HEK293 (cell line): ENCODE results near the gene ITGB6.

Experiments used
- CTCF ChIA-PET: fragments of 350-600 bp; formaldehyde crosslinking; extraction: SDS; loops from one replicate; lab custom pipeline; 2021; ENCODE audit warnings: antibody characterized with exemption; lab: Yijun Ruan, JAX
- POLR2A ChIA-PET: fragments of 300-600 bp; formaldehyde crosslinking; extraction: SDS; loops from one replicate; lab custom pipeline; 2020; ENCODE audit warnings: antibody characterized with exemption, inconsistent platforms; lab: Yijun Ruan, JAX
- H3K27ac ChIP-seq: fragments of 200-500 bp; sonication (Bioruptor generic); 2 replicates; pipeline ENCODE4 v1.5.1; 2014; ENCODE audit warnings: low read depth, low read length, control low read depth, inconsistent platforms; ENCODE audit errors: extremely low read depth
- H3K36me3 ChIP-seq, 2 experiments: fragments of 200-500 bp in 1 of 2; sonication (Bioruptor generic) in 1 of 2; 1 replicate in 1 of 2; 2 replicates in 1 of 2; pipeline ENCODE4 v1.5.1; 2014 to 2017; ENCODE audit warnings: inconsistent platforms in 2 of 2, low read length in 2 of 2; ENCODE audit not compliant: control insufficient read depth in 2 of 2, insufficient read depth in 1 of 2
- H3K4me1 ChIP-seq: fragments of 200-500 bp; sonication (Bioruptor generic); 2 replicates; pipeline ENCODE4 v1.5.1; 2014; ENCODE audit warnings: mild to moderate bottlenecking, low read length, inconsistent platforms; ENCODE audit not compliant: control insufficient read depth, insufficient read depth
- H3K4me3 ChIP-seq: 2 replicates; pipeline ENCODE4 v1.5.1; 2011; ENCODE audit warnings: low read depth, mild to moderate bottlenecking, control low read depth, low read length, moderate library complexity
- H3K9me3 ChIP-seq: fragments of 200-500 bp; sonication (Bioruptor generic); 2 replicates; pipeline ENCODE4 v1.5.1; 2014; ENCODE audit warnings: low read depth, low read length, inconsistent platforms; ENCODE audit not compliant: control insufficient read depth, insufficient read depth
- HOXC10 ChIP-seq: sonication (generic); formaldehyde crosslinking; IDR thresholded peaks from 2 replicates; pipeline ENCODE4 v1.8.1; 2023; ENCODE audit warnings: mild to moderate bottlenecking, missing genetic modification reagents
- IKZF3 ChIP-seq: fragments of 450-650 bp; IDR thresholded peaks from 2 replicates; pipeline ENCODE4 v1.5.0; 2018; ENCODE audit warnings: missing biosample characterization, mild to moderate bottlenecking, missing genetic modification characterization, moderate library complexity
- KLF17 ChIP-seq: fragments of 450-650 bp; formaldehyde crosslinking; IDR thresholded peaks from 2 replicates; pipeline ENCODE4 v1.5.1; 2016; ENCODE audit warnings: missing biosample characterization, missing genetic modification characterization
- MZF1 ChIP-seq: fragments of 450-650 bp; formaldehyde crosslinking; IDR thresholded peaks from 2 replicates; pipeline ENCODE4 v1.5.1; 2017; ENCODE audit warnings: missing biosample characterization, missing genetic modification characterization, borderline replicate concordance
- REST ChIP-seq: fragments of 450-650 bp; formaldehyde crosslinking; IDR thresholded peaks from 2 replicates; pipeline ENCODE4 v1.5.1; 2016; ENCODE audit warnings: missing biosample characterization, missing genetic modification characterization
- SETDB1 ChIP-seq: IDR thresholded peaks from one replicate; pipeline ENCODE4 v1.6.1; 2017; ENCODE audit warnings: mild to moderate bottlenecking, low read length, moderate library complexity, mixed read lengths; ENCODE audit not compliant: insufficient read length
- TCF7L2 ChIP-seq: IDR thresholded peaks from 2 replicates; pipeline ENCODE4 v1.6.1; 2011; ENCODE audit warnings: low read depth, mild to moderate bottlenecking, inconsistent platforms, low read length, moderate library complexity, borderline replicate concordance
- YY2 ChIP-seq: fragments of 450-650 bp; formaldehyde crosslinking; IDR thresholded peaks from 2 replicates; pipeline ENCODE4 v1.5.1; 2016; ENCODE audit warnings: missing biosample characterization, missing genetic modification characterization
- ZBTB17 ChIP-seq: fragments of 450-650 bp; formaldehyde crosslinking; IDR thresholded peaks from 2 replicates; pipeline ENCODE4 v1.5.1; 2016; ENCODE audit warnings: missing biosample characterization, missing genetic modification characterization
- ZFP69B ChIP-seq: fragments of 450-650 bp; formaldehyde crosslinking; IDR thresholded peaks from 2 replicates; pipeline ENCODE4 v1.5.1; 2016; ENCODE audit warnings: missing biosample characterization, missing genetic modification characterization
- ZNF148 ChIP-seq: fragments of 450-650 bp; formaldehyde crosslinking; IDR thresholded peaks from 2 replicates; pipeline ENCODE4 v1.5.0; 2017; ENCODE audit warnings: missing biosample characterization, missing genetic modification characterization, borderline replicate concordance
- ZNF155 ChIP-seq: fragments of 450-650 bp; formaldehyde crosslinking; IDR thresholded peaks from 2 replicates; pipeline ENCODE4 v1.5.1; 2016; ENCODE audit warnings: missing biosample characterization, missing genetic modification characterization
- ZNF202 ChIP-seq: fragments of 450-650 bp; formaldehyde crosslinking; IDR thresholded peaks from 2 replicates; pipeline ENCODE4 v1.5.1; 2016; ENCODE audit warnings: missing biosample characterization, missing genetic modification characterization, borderline replicate concordance
- ZNF221 ChIP-seq: fragments of 450-650 bp; formaldehyde crosslinking; IDR thresholded peaks from 2 replicates; pipeline ENCODE4 v1.5.1; 2017; ENCODE audit warnings: missing biosample characterization, missing genetic modification characterization, borderline replicate concordance
- ZNF24 ChIP-seq: fragments of 450-650 bp; formaldehyde crosslinking; IDR thresholded peaks from 2 replicates; pipeline ENCODE4 v1.5.1; 2016; ENCODE audit warnings: missing biosample characterization, missing genetic modification characterization
- ZNF518A ChIP-seq: fragments of 450-650 bp; formaldehyde crosslinking; conservative IDR thresholded peaks from 2 replicates; pipeline ENCODE4 v1.5.1; 2016; ENCODE audit warnings: low read depth, missing biosample characterization, missing genetic modification characterization
- ZNF626 ChIP-seq: fragments of 450-650 bp; sonication (Bioruptor Pico); formaldehyde crosslinking; IDR thresholded peaks from 2 replicates; pipeline ENCODE4 v1.5.1; 2018; ENCODE audit warnings: missing biosample characterization, missing genetic modification characterization, inconsistent platforms
- ZNF639 ChIP-seq: fragments of 450-650 bp; formaldehyde crosslinking; IDR thresholded peaks from 2 replicates; pipeline ENCODE4 v1.5.1; 2016; ENCODE audit warnings: missing biosample characterization, missing genetic modification characterization

The ITGB6 gene

GRCh38 chr2:160096409-160096808, 103.7 kb downstream of the ITGB6 start:
- ChIA-PET POLR2A (no interaction called here), CTCF (interaction anchor here (1.1 to 2.9 kb wide), 4 partner anchors 7 to 898 kb away, joined by 4 to 17 read pairs (median 5); no protein-coding TSS in a partner anchor)
- no peaks in the 10 kb centered on the region for H3K4me1 ChIP-seq
- TF ChIP-seq ZNF639 (tag by site-specific recombination) (no peak), ZNF155 (tag by site-specific recombination) (no peak), ZFP69B (no peak), ZNF148 (tag by site-specific recombination) (no peak), TCF7L2 (no peak), REST (tag by site-specific recombination) (no peak), ZNF626 (tag by site-specific recombination) (no peak), KLF17 (tag by site-specific recombination) (no peak), HOXC10 (CRISPR knock-in tag) (no peak), ZNF518A (tag by site-specific recombination) (no peak), ZNF202 (tag by site-specific recombination) (no peak), YY2 (no peak), ZBTB17 (tag by site-specific recombination) (no peak), ZNF221 (tag by site-specific recombination) (no peak), IKZF3 (tag by site-specific recombination) (no peak), MZF1 (tag by site-specific recombination) (no peak), ZNF24 (tag by site-specific recombination) (no peak), SETDB1 (no peak)
- H3K4me3 ChIP-seq: no peak overlapping the region
- no peak overlapping the region for H3K27ac ChIP-seq
- H3K36me3 ChIP-seq: no peaks in the 10 kb centered on the region
- no peaks in the 10 kb centered on the region for H3K9me3 ChIP-seq
